NT2/D1 (cell line): Measurements from ENCODE around the gene PACS1.

ENCODE experiments used
- SUZ12 ChIP-seq: IDR thresholded peaks from 2 replicates; pipeline ENCODE4 v1.6.1; 2011; ENCODE audit not compliant: insufficient read length, insufficient read depth; ENCODE audit errors: extremely low read depth
- YY1 ChIP-seq: IDR thresholded peaks from 2 replicates; pipeline ENCODE4 v1.6.1; 2011; ENCODE audit not compliant: insufficient read length, insufficient read depth

DNA sequence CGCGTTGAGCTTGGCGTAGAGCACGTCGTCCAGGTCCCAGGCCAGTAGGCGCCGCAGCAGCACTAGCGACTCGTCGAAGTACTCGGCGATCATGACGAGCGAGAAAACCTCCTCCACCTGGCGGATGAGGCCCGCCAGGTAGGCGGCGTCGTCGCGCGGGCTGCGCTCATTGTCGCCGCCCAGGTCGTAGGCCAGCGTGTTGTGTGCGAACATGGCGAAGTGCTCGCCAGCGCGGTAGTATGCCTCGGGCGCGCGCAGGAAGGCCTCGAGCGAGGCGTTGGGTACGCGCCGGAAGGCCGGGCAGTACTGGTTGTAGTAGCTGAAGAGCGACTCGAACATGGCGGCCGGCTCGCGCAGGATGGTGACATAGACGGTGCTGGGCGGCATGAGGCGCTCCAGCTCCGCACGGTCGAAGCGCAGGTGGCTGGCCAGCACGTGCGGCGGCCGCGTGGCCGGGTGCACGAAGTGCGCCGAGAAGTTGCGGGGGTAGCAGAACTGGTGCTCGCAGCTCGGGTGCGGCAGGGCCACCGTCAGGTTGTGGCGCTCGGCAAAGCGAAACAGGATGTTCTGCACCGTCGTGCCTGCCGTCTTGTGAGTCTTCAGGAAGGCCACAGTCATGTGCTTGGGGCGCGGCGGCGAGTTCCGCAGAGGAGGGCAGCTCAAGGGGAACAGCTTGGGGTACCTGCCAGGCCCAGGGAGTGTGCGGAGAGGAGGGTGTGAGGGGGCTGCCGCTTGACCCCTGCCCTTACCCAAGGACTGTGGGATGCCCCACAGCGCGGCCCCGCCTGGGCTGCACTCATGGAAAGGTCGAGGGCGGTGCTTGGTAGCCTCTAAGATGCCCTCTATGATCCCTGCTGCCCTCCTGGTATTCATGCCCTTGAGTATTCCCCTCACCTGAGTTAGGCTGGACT lies 26.8 kb upstream of the PACS1 start:
- TF ChIP-seq YY1 (no peak), SUZ12 (no peak)
